Measurements from ENCODE around the gene FGF8. TPM values are rescaled to one million over a fixed set of nuclear protein-coding genes. Genes with fewer than 3 reads are reported as not detected.
A peak's percentile ranks its signal among the peaks of the same experiment; 100 is the strongest.

FGF8 gene
- total and polyA plus RNA-seq, 2 donors (not counting 1 experiment from before 2014, with no cell fraction given), result not detected

DNA sequence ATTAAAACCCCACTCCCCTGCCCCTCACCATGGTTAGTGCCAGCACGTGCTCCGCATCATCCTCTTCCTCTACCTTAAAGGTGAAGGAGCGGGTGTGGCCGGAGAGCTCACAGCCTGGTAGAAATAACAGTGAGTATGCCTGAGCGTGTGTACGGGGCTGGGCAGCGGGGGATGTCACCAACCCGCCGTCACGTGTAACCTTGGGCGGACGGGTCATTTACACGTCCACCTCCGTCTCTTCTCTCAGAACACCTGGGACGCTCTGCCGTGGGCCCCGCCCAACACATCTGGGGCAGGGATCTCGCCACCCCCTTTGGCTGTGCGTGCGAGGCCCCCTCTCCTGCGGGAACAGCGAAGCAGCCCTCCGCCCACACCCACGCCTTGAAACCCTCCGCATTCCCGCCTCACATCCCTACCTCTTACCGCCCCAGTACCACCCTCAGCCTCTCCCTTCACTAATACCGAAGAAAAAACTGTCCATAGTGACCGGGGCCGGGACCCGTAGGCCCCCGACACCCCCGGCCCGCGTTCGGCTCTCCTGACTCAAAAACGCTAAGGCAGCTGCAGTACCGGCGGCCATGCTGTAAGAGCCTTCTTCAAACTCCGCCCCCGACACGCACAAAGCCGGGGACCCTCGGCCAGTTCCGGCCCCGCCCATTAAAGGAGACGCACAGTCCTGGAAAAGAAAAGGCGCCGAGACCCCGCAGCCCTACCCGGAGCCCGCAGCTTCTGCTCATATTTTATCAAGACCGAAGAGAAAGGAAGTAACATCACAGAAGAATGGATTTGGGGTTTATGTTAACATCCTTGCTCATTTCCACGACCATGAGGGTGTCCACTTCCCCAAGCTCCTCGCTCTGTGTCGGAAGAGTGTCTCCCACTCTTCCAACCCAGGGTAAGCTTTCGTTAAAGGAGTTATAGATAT lies 7.2 kb upstream of the FGF8 start, which contains the start of gene NPM3:
TSS of gene NPM3 (minus strand) at position 636 of the 925 bp plus-strand sequence. CDS start at position 580, 56 bp downstream.
- peak within 1 kb of the TSS; percentile 68 for H3K9ac ChIP-seq (ENCODE audit: insufficient read depth, low read length)
- H4K20me1 ChIP-seq (ENCODE audit: control insufficient read depth, extremely low read depth, insufficient read depth, low read length), result no peaks in the 10 kb centered on the region
- no peak for TF ChIP-seq EZH2 (IDR thresholded peaks at IDR 0.05; ENCODE audit: low read length, missing control alignments)
- TF ChIP-seq, protein P1, sequence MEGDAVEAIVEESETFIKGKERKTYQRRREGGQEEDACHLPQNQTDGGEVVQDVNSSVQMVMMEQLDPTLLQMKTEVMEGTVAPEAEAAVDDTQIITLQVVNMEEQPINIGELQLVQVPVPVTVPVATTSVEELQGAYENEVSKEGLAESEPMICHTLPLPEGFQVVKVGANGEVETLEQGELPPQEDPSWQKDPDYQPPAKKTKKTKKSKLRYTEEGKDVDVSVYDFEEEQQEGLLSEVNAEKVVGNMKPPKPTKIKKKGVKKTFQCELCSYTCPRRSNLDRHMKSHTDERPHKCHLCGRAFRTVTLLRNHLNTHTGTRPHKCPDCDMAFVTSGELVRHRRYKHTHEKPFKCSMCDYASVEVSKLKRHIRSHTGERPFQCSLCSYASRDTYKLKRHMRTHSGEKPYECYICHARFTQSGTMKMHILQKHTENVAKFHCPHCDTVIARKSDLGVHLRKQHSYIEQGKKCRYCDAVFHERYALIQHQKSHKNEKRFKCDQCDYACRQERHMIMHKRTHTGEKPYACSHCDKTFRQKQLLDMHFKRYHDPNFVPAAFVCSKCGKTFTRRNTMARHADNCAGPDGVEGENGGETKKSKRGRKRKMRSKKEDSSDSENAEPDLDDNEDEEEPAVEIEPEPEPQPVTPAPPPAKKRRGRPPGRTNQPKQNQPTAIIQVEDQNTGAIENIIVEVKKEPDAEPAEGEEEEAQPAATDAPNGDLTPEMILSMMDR (conservative IDR thresholded peaks at IDR 0.05 in 1 of 2, IDR thresholded peaks at IDR 0.05 in 1 of 2; ENCODE audit: low read depth in 1 of 2, low read length in 2 of 2), result no peak

DNA sequence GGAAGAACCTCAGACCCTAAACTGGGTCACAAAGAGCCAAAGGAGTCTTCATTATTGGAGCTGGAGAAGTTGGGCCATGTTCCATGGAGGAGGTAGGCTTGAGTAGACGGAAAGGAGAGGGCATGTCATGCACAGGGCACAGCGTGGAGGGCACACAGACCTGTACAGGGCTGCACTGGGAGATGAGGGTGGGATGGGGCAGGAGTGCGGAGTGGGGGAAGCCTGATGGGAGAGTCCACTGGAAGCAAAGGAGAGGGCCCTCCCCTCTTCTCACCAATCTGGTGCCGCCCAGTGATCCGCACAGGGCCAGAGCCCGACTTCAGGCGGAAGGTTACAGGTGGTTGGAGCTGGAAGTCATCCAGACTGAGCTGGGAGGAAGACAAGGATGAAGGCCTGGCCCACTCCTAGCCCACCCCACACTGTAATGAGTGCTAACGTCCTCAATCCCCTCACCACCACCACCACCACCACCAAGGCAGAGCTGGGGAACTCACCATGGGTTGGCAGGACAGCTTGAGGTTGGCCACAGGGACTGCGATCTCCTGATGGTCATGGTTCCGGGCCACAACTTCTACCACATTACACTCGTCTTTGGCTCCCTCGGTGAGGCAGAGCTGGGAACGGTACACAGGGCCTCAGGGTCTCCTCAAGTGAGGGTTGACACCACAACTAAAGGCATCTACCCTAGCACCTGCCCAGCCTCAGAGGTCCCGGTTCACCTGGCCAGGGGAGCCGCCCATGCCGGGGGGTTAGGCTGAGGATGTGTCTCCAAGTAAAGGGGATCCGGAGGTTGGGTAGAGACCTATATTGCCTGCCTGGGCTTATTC lies 6.3 kb upstream of the FGF8 start:
- no peak for TF ChIP-seq EZH2 (IDR thresholded peaks at IDR 0.05; ENCODE audit: low read length, missing control alignments)
- TF ChIP-seq, protein P1 (conservative IDR thresholded peaks at IDR 0.05 in 1 of 2, IDR thresholded peaks at IDR 0.05 in 1 of 2; ENCODE audit: low read depth in 1 of 2, low read length in 2 of 2), result no peak
- peak overlapping the region; percentile 93 for H3K4me2 ChIP-seq (ENCODE audit: extremely low read depth, insufficient read depth, low read length)
- peak overlapping the region; percentile 68 for H3K9ac ChIP-seq (ENCODE audit: insufficient read depth, low read length)
- peaks cover 7% of the 10 kb centered on the region for H3K4me1 ChIP-seq (ENCODE audit: control insufficient read depth, extremely low read depth, insufficient read depth, low read length)
- no peaks in the 10 kb centered on the region for H3K27me3 ChIP-seq (ENCODE audit: control insufficient read depth, insufficient read depth, low read length)
- H2AFZ ChIP-seq (ENCODE audit: low read length), result no peak overlapping the region
- H3K9me3 ChIP-seq (ENCODE audit: control insufficient read depth, insufficient read depth, low read depth, low read length), result no peaks in the 10 kb centered on the region
- no peaks in the 10 kb centered on the region for H4K20me1 ChIP-seq (ENCODE audit: control insufficient read depth, extremely low read depth, insufficient read depth, low read length)
- peak overlapping the region; percentile 75 to 90 (median 83) for H3K4me3 ChIP-seq (replicated peaks in 1 of 4; ENCODE audit: control extremely low read depth in 1 of 4, insufficient read depth in 1 of 4, low read depth in 3 of 4, low read length in 4 of 4)
- H3K36me3 ChIP-seq (ENCODE audit: control insufficient read depth, insufficient read depth, low read length), result no peaks in the 10 kb centered on the region
- H3K27ac ChIP-seq (ENCODE audit: insufficient read depth, low read length), result peak overlapping the region; percentile 84
- H3K79me2 ChIP-seq (ENCODE audit: control insufficient read depth, insufficient read depth, low read length), result peaks cover 9% of the 10 kb centered on the region
- no peak for DNase-seq (ENCODE audit: low read depth in 2 of 2)

More for the DNA sequence above, 7.2 kb upstream of the FGF8 start, which contains the start of gene NPM3:
- H3K4me3 ChIP-seq (replicated peaks in 1 of 4; ENCODE audit: control extremely low read depth in 1 of 4, insufficient read depth in 1 of 4, low read depth in 3 of 4, low read length in 4 of 4), result peak within 1 kb of the TSS; percentile 75 to 90 (median 83)
- peak within 1 kb of the TSS; percentile 84 for H3K27ac ChIP-seq (ENCODE audit: insufficient read depth, low read length)
- H3K4me1 ChIP-seq (ENCODE audit: control insufficient read depth, extremely low read depth, insufficient read depth, low read length), result peaks cover 7% of the 10 kb centered on the region
- H3K4me2 ChIP-seq (ENCODE audit: extremely low read depth, insufficient read depth, low read length), result peak within 1 kb of the TSS; percentile 93
- peak; percentile 71 to 73 for DNase-seq (ENCODE audit: low read depth in 2 of 2)
- H2AFZ ChIP-seq (ENCODE audit: low read length), result peak within 1 kb of the TSS; percentile 66
- H3K9me3 ChIP-seq (ENCODE audit: control insufficient read depth, insufficient read depth, low read depth, low read length), result no peaks in the 10 kb centered on the region
- H3K27me3 ChIP-seq (ENCODE audit: control insufficient read depth, insufficient read depth, low read length), result no peaks in the 10 kb centered on the region
- peaks cover 9% of the 10 kb centered on the region for H3K79me2 ChIP-seq (ENCODE audit: control insufficient read depth, insufficient read depth, low read length)
- H3K36me3 ChIP-seq (ENCODE audit: control insufficient read depth, insufficient read depth, low read length), result peaks cover 2% of the 10 kb centered on the region

DNA sequence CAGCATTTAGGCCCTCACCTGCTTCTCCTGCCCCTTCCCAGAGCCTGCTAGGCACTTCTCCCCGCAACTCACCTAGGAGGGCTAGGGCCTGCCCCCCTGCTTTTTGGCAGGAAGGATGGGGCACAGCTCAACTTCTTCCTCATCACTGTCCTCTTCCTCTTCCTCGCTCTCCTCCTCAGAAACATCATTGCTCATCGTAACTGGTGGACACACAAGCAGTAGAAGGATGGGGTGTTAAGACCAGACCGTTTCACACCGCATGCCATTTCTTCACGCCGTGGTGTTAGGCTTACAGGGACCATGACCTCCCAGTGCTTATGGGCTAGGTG lies 5.7 kb upstream of the FGF8 start:
- TF ChIP-seq EZH2 (IDR thresholded peaks at IDR 0.05; ENCODE audit: low read length, missing control alignments), result no peak
- H3K79me2 ChIP-seq (ENCODE audit: control insufficient read depth, insufficient read depth, low read length), result peaks cover 9% of the 10 kb centered on the region
- no peak overlapping the region for H2AFZ ChIP-seq (ENCODE audit: low read length)
- peaks cover 7% of the 10 kb centered on the region for H3K4me1 ChIP-seq (ENCODE audit: control insufficient read depth, extremely low read depth, insufficient read depth, low read length)
- no peaks in the 10 kb centered on the region for H4K20me1 ChIP-seq (ENCODE audit: control insufficient read depth, extremely low read depth, insufficient read depth, low read length)
- no peaks in the 10 kb centered on the region for H3K9me3 ChIP-seq (ENCODE audit: control insufficient read depth, insufficient read depth, low read depth, low read length)
- peaks cover 5% of the 10 kb centered on the region for H3K27me3 ChIP-seq (ENCODE audit: control insufficient read depth, insufficient read depth, low read length)
- DNase-seq (ENCODE audit: low read depth in 2 of 2), result no peak
- no peaks in the 10 kb centered on the region for H3K36me3 ChIP-seq (ENCODE audit: control insufficient read depth, insufficient read depth, low read length)
- peak overlapping the region; percentile 8 for H3K4me2 ChIP-seq (ENCODE audit: extremely low read depth, insufficient read depth, low read length)
- H3K4me3 ChIP-seq (replicated peaks in 1 of 4; ENCODE audit: control extremely low read depth in 1 of 4, insufficient read depth in 1 of 4, low read depth in 3 of 4, low read length in 4 of 4), result no peak overlapping the region
- H3K9ac ChIP-seq (ENCODE audit: insufficient read depth, low read length), result no peak overlapping the region
- no peak overlapping the region for H3K27ac ChIP-seq (ENCODE audit: insufficient read depth, low read length)

Data from fibroblast of lung (primary cell).